NK-92 (cell line): ENCODE results near the gene PSMB8.

ENCODE experiments used
- DNase-seq: peaks from one replicate; lab custom pipeline; 2025; ENCODE audit not compliant: unreplicated experiment; lab: John Stamatoyannopoulos, UW

Gene PSMB8

GRCh38 chr6:32857156-32857891, 13.5 kb upstream of the PSMB8 start:
- DNase-seq, result no peak

- DNase-seq, result no peak
Observed at GRCh38 chr6:32855467-32856174, 11.8 kb upstream of the PSMB8 start.

GRCh38 chr6:32854376-32855178, 10.7 kb upstream of the PSMB8 start:
- no peak for DNase-seq

GRCh38 chr6:32853541-32854375, 9.9 kb upstream of the PSMB8 start, which contains the start of the genes PSMB9 and TAP1:
PSMB9 (plus strand) TSS chr6:32854192; CDS start chr6:32854230, 38 bp downstream.
TAP1 (minus strand) TSS chr6:32853704; CDS start chr6:32853636, 68 bp downstream.
- DNase-seq, result peak; percentile 70

- DNase-seq, result no peak
Observed at GRCh38 chr6:32852844-32853540, 9.1 kb upstream of the PSMB8 start.

GRCh38 chr6:32852018-32852843, 8.4 kb upstream of the PSMB8 start:
- DNase-seq, result no peak

GRCh38 chr6:32851025-32851424, 7.2 kb upstream of the PSMB8 start:
- DNase-seq, result no peak

GRCh38 chr6:32849126-32849525, 5.3 kb upstream of the PSMB8 start:
- no peak for DNase-seq

GRCh38 chr6:32847795-32848194, 3.9 kb upstream of the PSMB8 start:
- DNase-seq, result no peak

GRCh38 chr6:32847004-32847403, 3.2 kb upstream of the PSMB8 start:
- DNase-seq, result no peak

- DNase-seq, result no peak
Observed at GRCh38 chr6:32845384-32845884, 1.6 kb upstream of the PSMB8 start.

GRCh38 chr6:32844839-32845383, 1.1 kb upstream of the PSMB8 start:
- no peak for DNase-seq

- no peak for DNase-seq
Observed at GRCh38 chr6:32843331-32843978, 392 bp downstream of the PSMB8 start.

GRCh38 chr6:32842690-32843089, 1.2 kb downstream of the PSMB8 start:
- no peak for DNase-seq

GRCh38 chr6:32842021-32842650, 1.7 kb downstream of the PSMB8 start:
- DNase-seq, result no peak

GRCh38 chr6:32840604-32841246, 3.1 kb downstream of the PSMB8 start:
- DNase-seq, result no peak

GRCh38 chr6:32839356-32839755, 4.5 kb downstream of the PSMB8 start:
- DNase-seq, result no peak
